Lower lobe of right lung (tissue), 2 donors: ENCODE results near the gene XPNPEP2. TPM values are rescaled to one million over a fixed set of nuclear protein-coding genes. Genes with fewer than 3 reads are reported as not detected.

Experiments
- ATAC-seq, 2 donors: fragments of 200-7000 bp; cut with Tn5 transposase; one replicate each; pipeline ENCODE4 v1.9.1; 2020 to 2022; ENCODE audit warnings: mild to moderate bottlenecking in 2 of 2, moderate library complexity in 2 of 2
- DNase-seq: peaks from one replicate; pipeline ENCODE4 v3.0.0-alpha.2; 2020
- H3K27ac ChIP-seq: fragments of 200-600 bp; one replicate; pipeline ENCODE4 v1.8.0; 2022
- H3K27me3 ChIP-seq: fragments of 200-600 bp; one replicate; pipeline ENCODE4 v1.8.0; 2022; ENCODE audit warnings: low read depth
- H3K36me3 ChIP-seq: fragments of 200-600 bp; one replicate; pipeline ENCODE4 v1.8.0; 2022; ENCODE audit warnings: mild to moderate bottlenecking
- H3K4me1 ChIP-seq: fragments of 200-600 bp; one replicate; pipeline ENCODE4 v1.8.0; 2022
- H3K4me3 ChIP-seq: fragments of 200-600 bp; one replicate; pipeline ENCODE4 v1.8.0; 2022; ENCODE audit warnings: mild to moderate bottlenecking
- H3K9me3 ChIP-seq: fragments of 200-600 bp; one replicate; pipeline ENCODE4 v1.8.0; 2022
- CTCF ChIP-seq: fragments of 200-600 bp; IDR thresholded peaks from one replicate; pipeline ENCODE4 v1.8.0; 2022; ENCODE audit warnings: antibody characterized with exemption, mild to moderate bottlenecking
- intact Hi-C: fragments of 100-400 bp; cut with DNase I; formaldehyde crosslinking; loops from one replicate; pipeline ENCODE4 v1.11.0; 2022
- total RNA-seq: library from RNA; stranded (reverse); fragmentation: NEBNext Ultra II Directional; extraction: Animal tissue kit (Norgen Biotek cat#: 25700); gene quantifications from one replicate; pipeline ENCODE4 v1.2.1, GENCODE V29; 2021
- donor health status: DM: no; HTN: yes; CAD: no; lungs with severe emphysema.

XPNPEP2 gene
- total RNA-seq, 1 donor from 2014 or later, result 2.9 TPM

- no peak for DNase-seq
- ATAC-seq, result no peak
- no peak overlapping the region for H3K27ac ChIP-seq
- H3K4me1 ChIP-seq, result no peaks in the 10 kb centered on the region
- H3K9me3 ChIP-seq, result no peaks in the 10 kb centered on the region
- TF ChIP-seq CTCF, result no peak
- no peak overlapping the region for H3K4me3 ChIP-seq
- peaks cover 13% of the 10 kb centered on the region for H3K36me3 ChIP-seq
- no peaks in the 10 kb centered on the region for H3K27me3 ChIP-seq
- intact Hi-C loops, result no loop called here
These were observed 53.3 kb downstream of the XPNPEP2 start for GRCh38 chrX:129791961-129792570.

- peak in 1 of 2 donors; percentile 6 for ATAC-seq
- Histone ChIP-seq H3K27ac (no peak overlapping the region), H3K4me1 (no peaks in the 10 kb centered on the region), H3K4me3 (no peak overlapping the region), H3K9me3 (no peaks in the 10 kb centered on the region), H3K36me3 (peaks cover 13% of the 10 kb centered on the region), H3K27me3 (no peaks in the 10 kb centered on the region)
- no peak for TF ChIP-seq CTCF
- intact Hi-C loops, result no loop called here
- DNase-seq, result no peak
These were observed 54.0 kb downstream of the XPNPEP2 start for GRCh38 chrX:129792586-129793291.

GRCh38 chrX:129793604-129794191 is 54.9 kb downstream of the XPNPEP2 start:
- Histone ChIP-seq H3K27me3 (no peaks in the 10 kb centered on the region), H3K4me3 (no peak overlapping the region), H3K4me1 (no peaks in the 10 kb centered on the region), H3K27ac (no peak overlapping the region), H3K36me3 (peaks cover 13% of the 10 kb centered on the region), H3K9me3 (no peaks in the 10 kb centered on the region)
- ATAC-seq (peak in 1 of 2 donors; percentile 15), DNase-seq (no peak)
- intact Hi-C loops, result no loop called here
- TF ChIP-seq CTCF, result no peak

GRCh38 chrX:129795584-129795983 is 56.8 kb downstream of the XPNPEP2 start:
- peaks cover 13% of the 10 kb centered on the region for H3K36me3 ChIP-seq

More at GRCh38 chrX:129795584-129795983, 56.8 kb downstream of the XPNPEP2 start:
- Histone ChIP-seq H3K27ac (no peak overlapping the region), H3K9me3 (no peaks in the 10 kb centered on the region), H3K4me3 (no peak overlapping the region), H3K4me1 (no peaks in the 10 kb centered on the region), H3K27me3 (no peaks in the 10 kb centered on the region)
- DNase-seq, result no peak
- no peak for ATAC-seq
- TF ChIP-seq CTCF, result no peak
- intact Hi-C loops, result no loop called here
